HG03442 (cell line): Measurements from ENCODE around the gene POLA2.
"Not testable (repeated sequence)": the region's sequence is repeated elsewhere in the genome, so short reads cannot be mapped to it uniquely, and the experiment has no call there.

ENCODE experiments used
- ATAC-seq: cut with Tn5 transposase; IDR thresholded peaks from one replicate; pipeline ENCODE4 v1.9.1; 2021; ENCODE audit warnings: mild to moderate bottlenecking, moderate library complexity; ENCODE audit not compliant: unreplicated experiment

The POLA2 gene

GRCh38 chr11:65261591-65262380, at the start of gene POLA2:
Gene POLA2, plus strand, starts transcription at chr11:65261962. Its CDS starts 331 bp downstream, at chr11:65262293.
- peak; percentile 68 for ATAC-seq

GRCh38 chr11:65212226-65212801, 49.4 kb upstream of the POLA2 start:
- no peak for ATAC-seq

- no peak for ATAC-seq
Observed at GRCh38 chr11:65213322-65214211, 48.2 kb upstream of the POLA2 start.

GRCh38 chr11:65214212-65214845, 47.4 kb upstream of the POLA2 start:
- ATAC-seq, result no peak

GRCh38 chr11:65215441-65216076, 46.2 kb upstream of the POLA2 start:
- no peak for ATAC-seq

GRCh38 chr11:65216830-65217229, 44.9 kb upstream of the POLA2 start:
- no peak for ATAC-seq

- ATAC-seq, result no peak
Observed at GRCh38 chr11:65217441-65218423, 44.0 kb upstream of the POLA2 start.

GRCh38 chr11:65218446-65218845, 43.3 kb upstream of the POLA2 start:
- no peak for ATAC-seq

- no peak for ATAC-seq
Observed at GRCh38 chr11:65219930-65220213, 41.9 kb upstream of the POLA2 start.

GRCh38 chr11:65221026-65221425, 40.7 kb upstream of the POLA2 start:
- no peak for ATAC-seq

- ATAC-seq, result no peak
Observed at GRCh38 chr11:65223011-65223410, 38.8 kb upstream of the POLA2 start.

GRCh38 chr11:65224930-65225278, 36.9 kb upstream of the POLA2 start:
- no peak for ATAC-seq

GRCh38 chr11:65225279-65226102, 36.3 kb upstream of the POLA2 start:
- no peak for ATAC-seq

GRCh38 chr11:65226103-65226442, 35.7 kb upstream of the POLA2 start:
- no peak for ATAC-seq

- no peak for ATAC-seq
Observed at GRCh38 chr11:65227879-65228278, 33.9 kb upstream of the POLA2 start.

GRCh38 chr11:65236194-65237059, 25.3 kb upstream of the POLA2 start:
- no peak for ATAC-seq

- not testable (repeated sequence) for ATAC-seq
Observed at GRCh38 chr11:65238302-65238701, 23.5 kb upstream of the POLA2 start.

GRCh38 chr11:65241134-65241533, 20.6 kb upstream of the POLA2 start:
- no peak for ATAC-seq
